Activated CD4-positive, alpha-beta T cell treated with anti-CD3 and anti-CD28 coated beads for 36 hours (primary cell): ENCODE results near the gene PRDM5. TPM values are rescaled to one million over a fixed set of nuclear protein-coding genes. Genes with fewer than 3 reads are reported as not detected.
A peak's percentile ranks its signal among the peaks of the same experiment; 100 is the strongest.
"Not testable (repeated sequence)": the region's sequence is repeated elsewhere in the genome, so short reads cannot be mapped to it uniquely, and the experiment has no call there.

ENCODE experiments used
- ATAC-seq: fragments of 200-7000 bp; cut with Tn5 transposase; one replicate; pipeline ENCODE4 v1.10.0; 2021; ENCODE audit warnings: mild to moderate bottlenecking, moderate library complexity
- CTCF ChIA-PET: fragments of 350-600 bp; sonication (Branson Sonifier 250); formaldehyde crosslinking; loops from one replicate; lab custom pipeline; 2021; ENCODE audit warnings: antibody characterized with exemption; lab: Charles Lee
- POLR2A ChIA-PET: fragments of 350-600 bp; sonication (Branson Sonifier 250); formaldehyde crosslinking; loops from one replicate; lab custom pipeline; 2021; ENCODE audit warnings: antibody characterized with exemption, inconsistent platforms; lab: Charles Lee
- DNase-seq: peaks from one replicate; pipeline ENCODE4 v3.0.0-alpha.2; 2020
- H3K27ac Mint-ChIP-seq: one replicate; pipeline ENCODE4 v1.8.0; 2021; ENCODE audit warnings: mixed read lengths
- H3K27me3 Mint-ChIP-seq: one replicate; pipeline ENCODE4 v1.8.0; 2021; ENCODE audit warnings: mixed read lengths
- H3K36me3 Mint-ChIP-seq: one replicate; pipeline ENCODE4 v1.8.0; 2021; ENCODE audit warnings: low read depth, mixed read lengths
- H3K4me1 Mint-ChIP-seq: one replicate; pipeline ENCODE4 v1.8.0; 2021; ENCODE audit warnings: mixed read lengths
- H3K4me3 Mint-ChIP-seq: one replicate; pipeline ENCODE4 v1.8.0; 2021; ENCODE audit warnings: mild to moderate bottlenecking, moderate library complexity, mixed read lengths
- H3K9me3 Mint-ChIP-seq: one replicate; pipeline ENCODE4 v1.8.0; 2021; ENCODE audit warnings: low read depth, mixed read lengths
- intact Hi-C, 2 experiments: fragments of 100-400 bp; cut with DNase I in 1 of 2; cut with micrococcal nuclease in 1 of 2; formaldehyde crosslinking; loops; one replicate each; pipeline versions ENCODE4 v1.14.2 to v1.15.1; 2022 to 2024; cut with DNase I, micrococcal nuclease
- total RNA-seq, 2 experiments: library from RNA; stranded (reverse); gene quantifications; one replicate each; pipeline ENCODE4 v1.2.3, GENCODE V29; 2021

Gene PRDM5
- total RNA-seq, 2 experiments from 2014 or later: 0.05 TPM; not detected in 1

DNA sequence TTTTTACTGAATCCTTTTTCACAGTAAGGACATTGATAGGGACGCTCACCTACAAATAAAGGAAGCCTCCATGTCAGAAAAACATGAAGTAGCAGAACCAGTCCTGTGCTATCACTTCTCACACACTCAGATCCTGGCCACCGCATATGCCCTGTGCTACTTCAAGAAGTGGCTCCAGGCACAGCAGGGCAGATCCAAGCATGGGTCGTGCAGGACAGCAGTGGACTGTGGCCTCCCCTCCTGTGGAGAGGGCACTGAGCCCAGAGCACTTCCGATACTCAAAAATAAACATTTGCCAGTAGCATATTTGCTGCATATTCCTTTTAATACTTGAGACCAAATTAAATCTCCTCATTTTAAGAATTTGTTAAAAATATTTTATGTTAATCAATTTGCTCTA, 167.9 kb downstream of the PRDM5 start:
- ChIA-PET CTCF (no interaction called here), POLR2A (no interaction called here)
- H3K4me1 Mint-ChIP-seq: no peaks in the 10 kb centered on the region
- no peaks in the 10 kb centered on the region for H3K27me3 Mint-ChIP-seq
- no peak overlapping the region for H3K4me3 Mint-ChIP-seq
- DNase-seq (no peak), ATAC-seq (no peak)
- H3K9me3 Mint-ChIP-seq: peaks cover 5% of the 10 kb centered on the region
- intact Hi-C loops: no loop called here
- H3K27ac Mint-ChIP-seq: no peak overlapping the region
- no peaks in the 10 kb centered on the region for H3K36me3 Mint-ChIP-seq

DNA sequence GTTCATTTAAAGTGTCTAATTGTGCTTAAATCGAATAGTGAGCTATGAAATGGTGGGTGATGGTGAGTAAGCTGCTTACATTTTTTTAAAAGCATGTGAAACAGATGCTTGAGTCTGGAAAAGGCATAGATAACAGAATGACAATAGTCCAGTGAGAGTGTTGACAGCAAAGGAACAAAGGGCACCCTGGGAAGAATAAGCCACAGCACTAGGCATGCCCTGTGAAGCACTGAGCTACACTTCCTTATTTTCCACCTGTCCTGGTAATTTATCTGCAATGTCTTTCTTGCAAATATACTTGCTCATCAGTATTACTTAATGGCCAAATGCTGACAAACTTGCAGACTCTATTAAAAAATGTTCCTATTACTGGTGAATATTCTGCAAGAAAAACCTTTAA, 168.7 kb downstream of the PRDM5 start:
- H3K36me3 Mint-ChIP-seq: no peaks in the 10 kb centered on the region

DNA sequence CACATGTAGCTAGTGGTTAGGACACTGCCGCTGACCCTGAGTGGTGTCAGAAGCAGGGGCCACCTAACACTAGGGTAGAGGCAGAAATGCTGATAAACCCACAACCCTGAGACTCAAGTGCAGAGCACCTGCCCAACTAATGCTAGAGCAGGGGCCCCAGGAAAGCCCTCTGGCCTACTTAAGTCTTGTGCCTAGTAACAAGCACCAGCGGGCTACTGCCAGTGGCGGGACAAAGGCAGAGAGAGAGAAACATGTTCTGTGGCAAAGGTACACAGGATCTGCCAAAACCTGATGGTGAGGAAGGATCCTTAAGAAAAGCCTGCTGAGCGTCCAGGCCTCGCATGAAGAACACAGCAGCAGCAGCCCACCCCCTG, 172.4 kb downstream of the PRDM5 start:
- Mint-ChIP-seq H3K4me3 (no peak overlapping the region), H3K27ac (no peak overlapping the region), H3K9me3 (peaks cover 5% of the 10 kb centered on the region), H3K4me1 (no peaks in the 10 kb centered on the region), H3K27me3 (no peaks in the 10 kb centered on the region), H3K36me3 (no peaks in the 10 kb centered on the region)
- ChIA-PET POLR2A (no interaction called here), CTCF (interaction anchor here (0.6 to 0.7 kb wide), 2 partner anchors 354 to 1851 kb away, joined by 3 to 4 read pairs; no protein-coding TSS in a partner anchor)
- ATAC-seq (no peak), DNase-seq (no peak)
- intact Hi-C loops: no loop called here

More for the DNA sequence above, 168.7 kb downstream of the PRDM5 start:
- Mint-ChIP-seq H3K4me1 (no peaks in the 10 kb centered on the region), H3K27ac (no peak overlapping the region), H3K4me3 (no peak overlapping the region), H3K9me3 (peaks cover 5% of the 10 kb centered on the region), H3K27me3 (no peaks in the 10 kb centered on the region)
- ChIA-PET CTCF (interaction anchor here (0.5 kb wide), 1 partner anchor 1147 kb away, joined by 3 read pairs; no protein-coding TSS in a partner anchor), POLR2A (no interaction called here)
- ATAC-seq (no peak), DNase-seq (no peak)
- intact Hi-C loops: no loop called here

DNA sequence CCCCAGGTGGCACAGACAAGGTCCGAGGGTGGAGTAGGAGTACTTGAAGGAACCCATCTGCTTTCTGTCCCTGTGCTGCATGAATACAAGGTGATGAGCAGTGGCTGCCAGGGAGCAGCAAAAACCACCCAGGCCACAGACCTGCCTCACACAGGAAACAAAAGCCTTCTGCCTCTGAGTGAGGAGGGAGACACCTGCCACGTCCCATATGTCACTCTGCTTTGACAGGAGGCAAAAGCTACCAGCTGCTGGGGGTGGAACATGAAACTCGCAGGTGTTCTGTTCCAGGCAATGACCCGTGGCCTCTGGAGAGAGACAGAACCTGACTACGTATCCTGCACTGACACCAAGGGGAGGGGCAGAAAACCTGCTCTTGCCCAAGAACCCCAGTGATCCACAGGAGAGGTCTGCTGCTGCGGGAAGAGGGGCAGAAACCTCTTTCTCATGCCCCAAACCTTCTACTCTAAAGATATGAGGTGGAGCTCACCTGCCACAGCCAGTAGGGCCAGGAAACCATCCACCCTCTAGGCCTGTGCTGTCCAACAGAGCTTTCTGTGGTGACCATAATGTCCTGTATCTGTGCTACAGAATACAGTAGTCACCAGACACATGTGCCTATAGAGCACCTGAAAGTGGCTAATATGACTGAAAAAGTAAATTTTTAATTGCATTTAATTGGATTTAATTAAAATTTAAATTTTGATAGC, 172.9 kb downstream of the PRDM5 start:
- H3K4me3 Mint-ChIP-seq: no peak overlapping the region
- intact Hi-C loops: no loop called here
- no peaks in the 10 kb centered on the region for H3K4me1 Mint-ChIP-seq
- H3K27me3 Mint-ChIP-seq: no peaks in the 10 kb centered on the region
- DNase-seq (peak; percentile 10), ATAC-seq (peak; percentile 39)
- H3K9me3 Mint-ChIP-seq: peaks cover 5% of the 10 kb centered on the region
- no peaks in the 10 kb centered on the region for H3K36me3 Mint-ChIP-seq
- ChIA-PET CTCF (interaction anchor here (0.6 to 0.7 kb wide), 3 partner anchors 209 to 1850 kb away, joined by 3 to 4 read pairs (median 3); no protein-coding TSS in a partner anchor), POLR2A (no interaction called here)
- H3K27ac Mint-ChIP-seq: no peak overlapping the region

DNA sequence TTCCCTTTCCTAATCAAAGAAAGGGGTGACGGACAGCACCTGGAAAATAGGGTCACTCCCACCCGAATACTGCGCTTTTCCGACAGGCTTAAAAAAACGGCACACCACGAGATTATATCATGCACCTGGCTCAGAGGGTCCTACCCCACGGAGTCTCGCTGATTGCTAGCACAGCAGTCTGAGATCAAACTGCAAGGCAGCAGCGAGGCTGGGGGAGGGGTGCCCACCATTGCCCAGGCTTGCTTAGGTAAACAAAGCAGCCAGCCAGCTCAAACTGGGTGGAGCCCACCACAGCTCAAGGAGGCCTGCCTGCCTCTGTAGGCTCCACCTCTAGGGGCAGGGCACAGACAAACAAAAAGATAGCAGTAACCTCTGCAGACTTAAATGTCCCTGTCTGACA, 180.9 kb downstream of the PRDM5 start:
- H3K36me3 Mint-ChIP-seq, H3K4me1 Mint-ChIP-seq, ATAC-seq, DNase-seq, intact Hi-C loops, H3K27ac Mint-ChIP-seq, H3K9me3 Mint-ChIP-seq, POLR2A ChIA-PET, CTCF ChIA-PET, H3K4me3 Mint-ChIP-seq: not testable (repeated sequence)
- peaks cover 14% of the 10 kb centered on the region for H3K27me3 Mint-ChIP-seq

DNA sequence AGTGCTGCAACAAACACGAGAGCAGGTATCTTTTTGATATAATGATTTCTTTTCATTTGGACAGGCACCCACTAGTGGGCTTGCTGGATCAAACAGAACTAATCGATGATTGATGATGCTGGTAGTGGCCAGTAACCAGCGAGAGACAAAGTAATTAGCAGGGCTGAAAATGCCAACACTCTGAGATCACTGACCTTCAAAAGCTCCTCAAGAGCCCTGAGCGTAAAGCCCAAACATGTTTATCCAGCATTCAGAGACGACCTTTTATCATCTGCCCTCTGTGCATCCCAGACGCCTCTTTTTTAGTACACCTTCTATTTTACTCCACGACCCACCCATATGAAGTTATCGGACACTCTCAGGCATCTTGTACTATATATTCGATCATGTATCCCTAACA, 186.2 kb downstream of the PRDM5 start:
- H3K4me3 Mint-ChIP-seq: no peak overlapping the region
- DNase-seq: no peak
- POLR2A ChIA-PET: no interaction called here

DNA sequence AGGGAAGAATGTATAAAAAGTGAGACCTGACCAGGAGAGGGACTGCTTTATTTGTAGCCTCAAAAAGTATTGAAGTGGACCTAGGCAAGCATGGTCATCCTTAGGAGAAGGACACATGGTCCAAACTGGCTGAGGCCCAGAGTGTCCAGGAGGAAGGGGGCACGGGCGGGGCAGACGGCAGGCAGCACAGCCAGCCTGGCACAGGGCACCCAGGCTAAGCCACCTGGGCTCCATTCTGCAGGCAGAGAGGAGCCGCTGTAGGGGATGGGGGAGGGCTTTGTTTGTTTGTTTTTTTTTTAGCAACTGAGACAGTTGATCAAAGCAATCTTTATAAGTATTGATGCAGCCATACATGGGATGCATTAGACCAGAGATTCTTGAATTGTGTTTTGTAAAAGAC, 188.6 kb downstream of the PRDM5 start:
- ATAC-seq (no peak), DNase-seq (no peak)
- Mint-ChIP-seq H3K4me3 (no peak overlapping the region), H3K4me1 (no peaks in the 10 kb centered on the region), H3K36me3 (no peaks in the 10 kb centered on the region), H3K9me3 (no peaks in the 10 kb centered on the region), H3K27me3 (peaks cover 3% of the 10 kb centered on the region), H3K27ac (no peak overlapping the region)
- intact Hi-C loops: no loop called here
- ChIA-PET POLR2A (no interaction called here), CTCF (no interaction called here)

More for the DNA sequence above, 186.2 kb downstream of the PRDM5 start:
- intact Hi-C loops: no loop called here
- peaks cover 15% of the 10 kb centered on the region for H3K27me3 Mint-ChIP-seq
- H3K9me3 Mint-ChIP-seq: no peaks in the 10 kb centered on the region
- no peak overlapping the region for H3K27ac Mint-ChIP-seq
- H3K36me3 Mint-ChIP-seq: no peaks in the 10 kb centered on the region
- no peak for ATAC-seq
- no peaks in the 10 kb centered on the region for H3K4me1 Mint-ChIP-seq
- CTCF ChIA-PET: no interaction called here

DNA sequence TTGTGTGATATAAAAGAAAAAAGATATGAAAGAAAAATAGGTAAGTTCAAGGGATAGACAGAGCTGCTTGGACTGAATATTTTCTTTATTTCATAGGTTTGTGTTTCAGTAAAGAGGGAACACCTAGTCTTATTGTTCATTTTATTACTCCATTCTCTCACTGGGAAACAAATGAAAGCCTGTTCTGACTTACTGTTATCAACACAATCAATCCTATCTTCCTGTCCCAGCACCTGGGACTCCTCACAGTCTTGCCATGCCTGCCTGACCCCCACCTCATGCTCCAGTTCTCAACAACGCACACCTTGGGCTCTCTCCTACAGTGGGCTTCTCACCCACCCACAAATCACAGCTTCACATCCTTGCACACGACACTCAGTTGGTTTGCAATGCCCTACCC, 189.5 kb downstream of the PRDM5 start:
- DNase-seq (no peak), ATAC-seq (no peak)
- no peak overlapping the region for H3K4me3 Mint-ChIP-seq
- ChIA-PET CTCF (interaction anchor here (0.7 kb wide), 1 partner anchor 477 kb away, joined by 3 read pairs; no protein-coding TSS in a partner anchor), POLR2A (interaction anchor here (0.6 kb wide), 1 partner anchor 114 kb away, joined by 3 read pairs; no protein-coding TSS in a partner anchor)
- H3K4me1 Mint-ChIP-seq: no peaks in the 10 kb centered on the region
- H3K27ac Mint-ChIP-seq: no peak overlapping the region
- no peaks in the 10 kb centered on the region for H3K36me3 Mint-ChIP-seq
- H3K27me3 Mint-ChIP-seq: peaks cover 3% of the 10 kb centered on the region
- no peaks in the 10 kb centered on the region for H3K9me3 Mint-ChIP-seq
- intact Hi-C loops: no loop called here

DNA sequence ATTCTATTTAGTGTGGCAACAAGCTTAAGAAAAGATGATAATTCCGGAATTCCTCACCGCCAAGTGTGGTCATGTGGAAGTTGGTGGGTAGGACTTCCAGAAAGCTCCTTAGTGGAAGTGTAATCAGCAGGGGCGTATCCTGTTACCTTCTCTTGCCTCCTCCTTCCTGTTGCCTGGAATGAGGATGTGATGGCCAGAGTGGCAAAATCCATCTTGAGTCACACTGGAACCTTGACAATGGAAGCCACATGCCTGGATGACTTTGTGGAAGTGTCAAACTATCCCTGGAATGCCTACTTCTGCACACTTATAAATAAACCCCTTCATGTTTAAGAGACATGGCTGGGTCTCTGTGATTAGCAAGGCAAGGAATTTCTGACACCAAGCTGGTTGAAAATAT, 191.0 kb downstream of the PRDM5 start:
- ATAC-seq (no peak), DNase-seq (no peak)
- Mint-ChIP-seq H3K36me3 (no peaks in the 10 kb centered on the region), H3K4me1 (no peaks in the 10 kb centered on the region), H3K4me3 (no peak overlapping the region), H3K27me3 (peaks cover 3% of the 10 kb centered on the region), H3K27ac (no peak overlapping the region), H3K9me3 (no peaks in the 10 kb centered on the region)
- ChIA-PET POLR2A (no interaction called here), CTCF (no interaction called here)
- intact Hi-C loops: no loop called here

DNA sequence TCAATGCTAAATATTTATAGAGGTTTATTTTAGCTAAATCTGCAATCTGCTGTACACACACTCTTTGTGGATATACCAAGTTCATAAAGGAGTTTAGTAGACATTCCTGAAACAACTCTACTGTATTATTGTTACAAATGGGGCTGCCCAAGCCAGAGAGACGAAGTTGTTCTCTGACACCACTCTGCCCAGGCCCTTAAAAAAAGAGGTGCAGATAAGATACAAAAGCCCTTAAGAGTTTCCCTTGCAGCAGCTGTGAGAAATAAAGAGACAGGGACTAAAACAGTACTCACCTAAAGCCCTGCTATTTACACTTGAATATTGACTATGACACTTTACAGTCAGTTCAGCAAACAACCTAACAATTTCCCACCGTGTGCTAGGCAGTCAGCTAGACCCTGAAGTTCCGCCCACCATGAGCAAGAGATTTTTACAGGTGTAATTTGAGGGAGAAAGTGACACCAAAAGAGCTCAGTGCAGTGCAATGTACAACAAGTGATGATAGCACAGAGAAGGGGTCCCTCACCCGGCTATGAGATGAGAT, 191.7 kb downstream of the PRDM5 start:
- Mint-ChIP-seq H3K36me3 (no peaks in the 10 kb centered on the region), H3K27ac (no peak overlapping the region), H3K27me3 (peaks cover 3% of the 10 kb centered on the region), H3K4me3 (no peak overlapping the region), H3K9me3 (no peaks in the 10 kb centered on the region), H3K4me1 (no peaks in the 10 kb centered on the region)
- POLR2A ChIA-PET: no interaction called here
- no peak for DNase-seq
- CTCF ChIA-PET: no interaction called here
- intact Hi-C loops: no loop called here
- no peak for ATAC-seq

DNA sequence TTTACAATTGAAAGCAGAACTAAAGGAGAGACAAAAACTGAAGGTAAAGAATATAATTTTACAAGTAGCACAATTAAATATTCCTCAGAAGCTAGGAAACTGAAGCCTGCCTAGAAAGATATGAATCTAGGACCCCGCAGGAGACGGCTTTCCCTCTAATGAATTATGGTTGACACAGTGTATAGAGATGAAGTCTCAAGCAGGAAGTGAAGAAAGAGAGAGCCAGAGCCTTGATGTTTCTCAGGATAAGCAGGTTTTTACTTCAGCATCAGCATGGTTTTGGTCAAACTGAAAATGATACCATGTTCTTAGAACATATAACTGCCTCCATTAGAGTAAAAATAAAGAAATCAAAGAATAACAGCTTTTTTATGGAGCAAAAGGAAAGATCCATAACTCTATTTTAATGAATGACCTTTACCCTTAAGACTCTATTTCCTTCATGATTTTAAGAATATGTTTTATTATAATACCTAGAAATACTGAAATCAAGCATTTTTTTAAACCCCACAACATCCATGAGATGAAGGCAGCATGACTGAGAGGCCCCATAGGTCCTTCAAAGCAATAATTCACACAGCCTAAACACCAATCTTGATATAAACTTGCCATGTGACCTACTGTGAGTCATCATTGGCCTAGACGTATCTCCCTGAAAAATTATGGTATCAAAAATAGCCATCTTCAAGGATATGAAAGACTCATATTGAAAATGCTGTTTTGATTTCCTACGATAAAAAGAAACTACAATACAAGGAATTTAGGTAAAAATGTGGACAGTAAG, 193.4 kb downstream of the PRDM5 start:
- intact Hi-C loops: no loop called here
- H3K9me3 Mint-ChIP-seq: no peaks in the 10 kb centered on the region
- ChIA-PET POLR2A (no interaction called here), CTCF (interaction anchor here (0.6 to 0.7 kb wide), 3 partner anchors 9 to 384 kb away, joined by 3 read pairs; no protein-coding TSS in a partner anchor)
- H3K36me3 Mint-ChIP-seq: no peaks in the 10 kb centered on the region
- no peak for ATAC-seq
- H3K4me3 Mint-ChIP-seq: no peak overlapping the region
- no peak for DNase-seq
- H3K27ac Mint-ChIP-seq: no peak overlapping the region
- H3K4me1 Mint-ChIP-seq: no peaks in the 10 kb centered on the region
- peaks cover 6% of the 10 kb centered on the region for H3K27me3 Mint-ChIP-seq
